RWPE1 (cell line): ENCODE results near the gene CPNE8.

Source experiments
- CTCF ChIA-PET: fragments of 350-600 bp; sonication (Branson Sonifier 250); formaldehyde crosslinking; extraction: SDS; loops from one replicate; lab custom pipeline; 2021; lab: Yijun Ruan, JAX
- POLR2A ChIA-PET: fragments of 400-600 bp; formaldehyde crosslinking; extraction: SDS; loops from one replicate; lab custom pipeline; 2020; ENCODE audit warnings: antibody characterized with exemption; ENCODE audit not compliant: low non-redundant PET; lab: Yijun Ruan, JAX
- DNase-seq: peaks from one replicate; pipeline ENCODE4 v3.0.0; 2012; ENCODE audit warnings: low spot score
- H3K27ac ChIP-seq: fragments of 450-650 bp; 2 replicates; pipeline ENCODE4 v1.5.1; 2017
- TF ChIP-seq, protein P1 (sequence below): fragments of 450-650 bp; conservative IDR thresholded peaks from 2 replicates; pipeline ENCODE4 v1.5.1; 2017; ENCODE audit warnings: low read depth, mild to moderate bottlenecking

CPNE8 gene

DNA sequence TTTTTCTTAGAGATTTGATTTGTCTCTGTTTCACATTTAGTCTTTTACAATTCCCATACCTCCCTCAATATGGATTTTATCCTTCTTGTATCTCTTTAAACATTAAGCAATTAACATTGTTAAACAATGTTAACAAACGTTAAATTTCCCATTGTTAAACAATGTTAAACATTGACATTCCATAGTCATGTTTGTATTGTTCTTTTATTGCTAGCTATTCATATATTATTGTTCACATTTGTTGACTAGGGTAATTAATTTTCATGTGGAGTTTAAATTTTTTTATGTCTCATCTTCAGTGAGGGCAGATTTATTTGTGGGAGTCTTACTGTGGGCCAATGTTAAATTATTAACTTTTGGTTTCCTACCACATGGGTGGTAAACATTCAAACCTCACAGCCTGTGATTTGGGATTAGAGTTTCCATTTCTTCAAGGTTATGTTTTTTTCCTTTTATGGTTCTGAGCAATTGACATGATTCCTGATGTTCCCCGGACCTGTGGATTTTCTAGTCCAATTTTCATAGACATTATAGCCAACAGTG is 294.5 kb downstream of the CPNE8 start:
- ChIA-PET POLR2A (no interaction called here), CTCF (interaction anchor here (0.6 kb wide), 1 partner anchor 242 kb away, joined by 3 read pairs; no protein-coding TSS in a partner anchor)
- DNase-seq = no peak
- TF ChIP-seq, protein P1, sequence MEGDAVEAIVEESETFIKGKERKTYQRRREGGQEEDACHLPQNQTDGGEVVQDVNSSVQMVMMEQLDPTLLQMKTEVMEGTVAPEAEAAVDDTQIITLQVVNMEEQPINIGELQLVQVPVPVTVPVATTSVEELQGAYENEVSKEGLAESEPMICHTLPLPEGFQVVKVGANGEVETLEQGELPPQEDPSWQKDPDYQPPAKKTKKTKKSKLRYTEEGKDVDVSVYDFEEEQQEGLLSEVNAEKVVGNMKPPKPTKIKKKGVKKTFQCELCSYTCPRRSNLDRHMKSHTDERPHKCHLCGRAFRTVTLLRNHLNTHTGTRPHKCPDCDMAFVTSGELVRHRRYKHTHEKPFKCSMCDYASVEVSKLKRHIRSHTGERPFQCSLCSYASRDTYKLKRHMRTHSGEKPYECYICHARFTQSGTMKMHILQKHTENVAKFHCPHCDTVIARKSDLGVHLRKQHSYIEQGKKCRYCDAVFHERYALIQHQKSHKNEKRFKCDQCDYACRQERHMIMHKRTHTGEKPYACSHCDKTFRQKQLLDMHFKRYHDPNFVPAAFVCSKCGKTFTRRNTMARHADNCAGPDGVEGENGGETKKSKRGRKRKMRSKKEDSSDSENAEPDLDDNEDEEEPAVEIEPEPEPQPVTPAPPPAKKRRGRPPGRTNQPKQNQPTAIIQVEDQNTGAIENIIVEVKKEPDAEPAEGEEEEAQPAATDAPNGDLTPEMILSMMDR = no peak
- H3K27ac ChIP-seq = no peak overlapping the region

DNA sequence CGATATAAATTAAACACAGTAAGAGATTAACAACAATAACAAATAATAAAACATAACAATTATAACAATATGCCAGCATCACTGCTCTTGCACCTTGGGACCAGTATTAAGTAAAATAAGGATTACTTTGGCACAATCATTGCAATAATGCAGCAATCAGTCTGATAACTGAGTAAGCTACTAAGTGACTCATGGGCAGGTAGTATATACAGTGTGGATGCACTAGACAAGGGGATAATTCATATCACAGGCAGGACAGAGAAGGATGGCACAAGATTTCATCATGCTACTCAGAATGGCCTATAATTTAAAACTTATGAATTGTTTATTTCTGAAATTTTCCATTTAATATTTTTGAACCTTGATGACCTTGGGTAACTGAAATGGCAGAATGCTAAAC is 298.1 kb downstream of the CPNE8 start:
- TF ChIP-seq, protein P1 = no peak
- ChIA-PET POLR2A (no interaction called here), CTCF (no interaction called here)
- no peak for DNase-seq
- no peak overlapping the region for H3K27ac ChIP-seq
